GM12865 (cell line): ENCODE measurements around the gene TMEM132D.

Source experiments
- DNase-seq: peaks from one replicate; pipeline ENCODE4 v3.0.0; 2010; ENCODE audit warnings: low read depth
- H3K4me3 ChIP-seq: 2 replicates; pipeline ENCODE4 v1.5.1; 2011; ENCODE audit warnings: mild to moderate bottlenecking, low read depth, low read length, control low read depth
- CTCF ChIP-seq: IDR thresholded peaks from 2 replicates; pipeline ENCODE4 v1.5.1; 2011; ENCODE audit warnings: low read length, control low read depth, low read depth, inconsistent platforms; ENCODE audit not compliant: insufficient read depth; ENCODE audit errors: missing control alignments

Gene TMEM132D

GRCh38 chr12:129532082-129532481, 371.7 kb downstream of the TMEM132D start:
- no peak for TF ChIP-seq CTCF
- no peak overlapping the region for H3K4me3 ChIP-seq
- no peak for DNase-seq

GRCh38 chr12:129530984-129531383, 372.8 kb downstream of the TMEM132D start:
- DNase-seq, result peak; percentile 13
- TF ChIP-seq CTCF, result no peak
- no peak overlapping the region for H3K4me3 ChIP-seq

DNA sequence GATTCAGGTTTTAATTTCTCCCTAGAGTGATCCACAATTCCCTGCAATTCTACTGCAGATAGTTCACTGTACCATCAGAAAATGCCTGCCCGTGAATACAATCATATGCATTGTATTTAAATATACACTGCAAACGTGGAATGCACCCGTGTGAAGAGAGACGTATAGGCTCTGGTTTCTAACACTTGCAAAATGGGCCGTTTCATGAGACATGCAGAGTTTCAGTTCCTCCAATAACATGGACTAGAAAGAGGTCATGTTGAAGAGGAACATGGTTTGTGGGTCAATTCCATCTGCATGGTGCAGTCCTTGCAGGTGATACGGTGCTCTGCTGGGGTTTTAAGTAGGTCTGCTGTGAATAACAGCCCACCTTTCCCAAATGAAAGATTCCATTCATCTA, 373.3 kb downstream of the TMEM132D start:
- no peak for TF ChIP-seq CTCF
- H3K4me3 ChIP-seq, result no peak overlapping the region
- DNase-seq, result peak; percentile 33

GRCh38 chr12:129527506-129527905, 376.3 kb downstream of the TMEM132D start:
- H3K4me3 ChIP-seq, result no peak overlapping the region
- no peak for DNase-seq
- no peak for TF ChIP-seq CTCF

GRCh38 chr12:129523621-129524020, 380.2 kb downstream of the TMEM132D start:
- no peak for DNase-seq
- no peak overlapping the region for H3K4me3 ChIP-seq
- no peak for TF ChIP-seq CTCF

GRCh38 chr12:129520739-129521138, 383.1 kb downstream of the TMEM132D start:
- no peak for DNase-seq
- no peak for TF ChIP-seq CTCF
- H3K4me3 ChIP-seq, result no peak overlapping the region

GRCh38 chr12:129503802-129504201, 400.0 kb downstream of the TMEM132D start:
- H3K4me3 ChIP-seq, result no peak overlapping the region
- TF ChIP-seq CTCF, result no peak
- DNase-seq, result no peak
